Breast epithelium (tissue), 3 donors: ENCODE results near the gene SVEP1.

ENCODE experiments used
- POLR2A ChIP-seq: fragments of 450-650 bp; IDR thresholded peaks from one replicate; pipeline ENCODE4 v1.6.1; 2016; ENCODE audit warnings: antibody characterized with exemption, mild to moderate bottlenecking, moderate library complexity
- TF ChIP-seq, protein P1 (sequence below), 3 donors: fragments of 450-650 bp; IDR thresholded peaks; one replicate each; pipeline ENCODE4 v1.5.1; 2016 to 2017; ENCODE audit warnings: antibody characterized with exemption in 3 of 3, mild to moderate bottlenecking in 3 of 3, moderate library complexity in 3 of 3

DNA sequence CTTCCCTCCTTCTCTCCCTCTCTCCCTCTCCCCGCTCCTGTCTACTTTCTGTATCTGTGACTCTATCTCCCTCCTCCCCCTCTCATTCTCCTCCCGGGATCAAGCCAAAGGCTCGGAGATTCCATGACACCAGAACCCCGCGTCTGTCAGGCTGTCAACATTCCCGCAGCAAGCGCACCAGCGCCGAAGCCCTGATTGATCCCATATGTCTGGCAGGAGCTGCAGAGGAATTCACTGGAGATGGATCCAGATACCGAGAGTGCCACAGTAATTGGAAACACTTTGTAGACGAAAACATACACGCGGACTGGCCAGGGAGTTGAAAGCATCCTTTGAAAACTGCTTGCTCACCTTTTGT is 300 bp upstream of the SVEP1 start:
- TF ChIP-seq POLR2A: no peak
- TF ChIP-seq, protein P1, sequence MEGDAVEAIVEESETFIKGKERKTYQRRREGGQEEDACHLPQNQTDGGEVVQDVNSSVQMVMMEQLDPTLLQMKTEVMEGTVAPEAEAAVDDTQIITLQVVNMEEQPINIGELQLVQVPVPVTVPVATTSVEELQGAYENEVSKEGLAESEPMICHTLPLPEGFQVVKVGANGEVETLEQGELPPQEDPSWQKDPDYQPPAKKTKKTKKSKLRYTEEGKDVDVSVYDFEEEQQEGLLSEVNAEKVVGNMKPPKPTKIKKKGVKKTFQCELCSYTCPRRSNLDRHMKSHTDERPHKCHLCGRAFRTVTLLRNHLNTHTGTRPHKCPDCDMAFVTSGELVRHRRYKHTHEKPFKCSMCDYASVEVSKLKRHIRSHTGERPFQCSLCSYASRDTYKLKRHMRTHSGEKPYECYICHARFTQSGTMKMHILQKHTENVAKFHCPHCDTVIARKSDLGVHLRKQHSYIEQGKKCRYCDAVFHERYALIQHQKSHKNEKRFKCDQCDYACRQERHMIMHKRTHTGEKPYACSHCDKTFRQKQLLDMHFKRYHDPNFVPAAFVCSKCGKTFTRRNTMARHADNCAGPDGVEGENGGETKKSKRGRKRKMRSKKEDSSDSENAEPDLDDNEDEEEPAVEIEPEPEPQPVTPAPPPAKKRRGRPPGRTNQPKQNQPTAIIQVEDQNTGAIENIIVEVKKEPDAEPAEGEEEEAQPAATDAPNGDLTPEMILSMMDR (IDR thresholded peaks at IDR 0.05): no peak
